Measurements from ENCODE around the gene GPC5.
"Not testable (repeated sequence)": the region's sequence is repeated elsewhere in the genome, so short reads cannot be mapped to it uniquely, and the experiment has no call there.

The GPC5 gene

DNA sequence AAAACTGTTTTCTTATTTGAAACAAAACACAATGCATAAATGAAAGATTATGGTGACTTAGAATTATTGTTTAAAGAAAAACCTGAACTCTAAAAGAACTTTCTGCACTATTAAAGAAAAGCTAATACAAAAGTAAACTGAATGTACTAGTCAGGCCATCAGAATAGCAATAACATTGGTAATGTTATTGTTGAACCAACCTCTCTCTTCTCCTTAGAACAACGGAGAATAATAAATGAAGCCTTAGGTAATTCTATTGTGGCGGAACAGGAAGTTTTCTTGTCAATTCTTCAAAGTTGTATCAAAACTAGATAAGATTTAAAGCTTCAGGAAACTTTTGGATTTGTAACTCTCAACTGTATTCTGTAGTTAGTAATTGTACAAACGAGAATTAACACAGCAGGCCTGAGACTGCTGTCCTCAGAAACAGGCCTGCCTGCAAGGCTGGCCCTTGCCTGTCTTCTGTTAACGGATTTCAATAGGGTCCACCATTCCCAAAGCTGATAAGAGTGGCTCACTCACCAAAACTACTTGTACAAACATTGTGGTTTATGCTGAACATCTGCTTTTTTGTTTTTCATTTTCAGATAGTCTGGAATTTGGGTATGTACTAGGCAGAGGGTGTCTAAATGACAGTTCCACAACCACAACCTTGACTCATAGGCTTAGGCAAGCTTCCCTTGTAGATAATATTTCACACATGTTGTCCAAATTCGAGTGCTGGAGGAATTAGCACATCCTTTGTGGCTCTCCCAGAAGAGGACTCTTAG, 825.8 kb downstream of the GPC5 start:
- FAIRE-seq, result no peak

GRCh38 chr13:92224825-92225224, 826.4 kb downstream of the GPC5 start:
- FAIRE-seq, result no peak

GRCh38 chr13:92225861-92226260, 827.4 kb downstream of the GPC5 start:
- FAIRE-seq, result no peak

GRCh38 chr13:92232871-92233270, 834.5 kb downstream of the GPC5 start:
- no peak for FAIRE-seq

- no peak for FAIRE-seq
These were observed 853.3 kb downstream of the GPC5 start for GRCh38 chr13:92251671-92252210.

- FAIRE-seq, result no peak
These were observed 857.1 kb downstream of the GPC5 start for GRCh38 chr13:92255526-92255925.

GRCh38 chr13:92256211-92256610, 857.8 kb downstream of the GPC5 start:
- no peak for FAIRE-seq

GRCh38 chr13:92259046-92259445, 860.6 kb downstream of the GPC5 start:
- FAIRE-seq, result no peak

DNA sequence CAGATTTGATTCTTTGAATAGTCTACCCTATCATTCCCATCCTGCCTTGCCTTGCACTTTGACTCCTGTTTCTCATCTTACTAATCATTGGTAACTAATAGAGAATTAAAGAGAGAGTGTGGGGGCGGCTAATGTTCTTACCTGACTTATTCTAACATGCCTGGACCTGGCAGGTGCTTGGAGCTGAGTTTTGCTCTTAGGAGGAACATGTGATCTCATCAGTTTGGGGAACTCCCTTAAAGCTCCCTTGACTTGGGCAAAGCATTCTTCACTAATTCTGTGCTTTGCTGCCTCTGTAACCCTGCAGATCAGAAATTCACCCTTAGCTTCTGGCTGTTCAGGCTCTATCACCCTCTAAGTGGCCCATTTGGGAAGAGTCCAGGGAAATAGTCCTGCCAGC, 861.1 kb downstream of the GPC5 start:
- FAIRE-seq, result no peak

GRCh38 chr13:92260363-92260762, 861.9 kb downstream of the GPC5 start:
- FAIRE-seq, result no peak

GRCh38 chr13:92262100-92262788, 863.8 kb downstream of the GPC5 start:
- no peak for FAIRE-seq

DNA sequence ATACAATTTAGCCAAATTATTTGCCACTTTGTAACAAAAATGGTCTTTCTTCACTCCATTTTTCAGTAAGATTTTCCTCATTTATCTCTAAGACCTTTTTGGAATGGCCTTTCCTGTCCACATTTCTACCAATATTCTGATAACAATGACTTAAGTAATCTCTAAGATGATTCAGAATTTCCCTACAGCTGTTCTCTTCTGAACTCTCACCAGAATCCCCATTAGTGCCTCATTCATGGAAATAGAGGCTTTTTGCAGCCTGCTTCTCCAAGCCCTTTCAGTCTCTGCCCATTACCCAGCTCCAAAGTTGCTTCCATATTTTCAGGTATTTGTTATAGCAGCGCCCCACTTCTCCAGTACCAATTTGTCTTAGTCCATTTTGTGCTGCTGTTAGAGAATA, 867.0 kb downstream of the GPC5 start:
- FAIRE-seq, result no peak

DNA sequence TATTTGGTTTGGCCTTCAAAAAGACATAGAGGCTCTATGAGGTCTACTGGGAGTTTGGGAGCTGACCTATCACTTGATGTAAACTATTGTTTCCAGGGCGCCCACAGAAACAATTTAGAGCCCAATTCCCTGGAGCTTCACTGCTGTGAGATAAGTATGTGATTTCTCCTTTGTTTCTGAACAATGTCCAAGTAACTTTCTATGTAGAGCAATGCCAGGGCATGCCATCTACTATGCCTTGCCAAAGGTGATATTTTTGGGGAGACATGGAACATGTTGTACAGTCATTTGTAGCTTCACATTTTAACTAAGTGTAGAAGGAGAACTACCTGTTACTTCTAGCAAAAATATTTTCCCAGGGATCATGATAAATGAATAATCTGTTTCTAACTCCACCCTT, 872.6 kb downstream of the GPC5 start:
- no peak for FAIRE-seq

DNA sequence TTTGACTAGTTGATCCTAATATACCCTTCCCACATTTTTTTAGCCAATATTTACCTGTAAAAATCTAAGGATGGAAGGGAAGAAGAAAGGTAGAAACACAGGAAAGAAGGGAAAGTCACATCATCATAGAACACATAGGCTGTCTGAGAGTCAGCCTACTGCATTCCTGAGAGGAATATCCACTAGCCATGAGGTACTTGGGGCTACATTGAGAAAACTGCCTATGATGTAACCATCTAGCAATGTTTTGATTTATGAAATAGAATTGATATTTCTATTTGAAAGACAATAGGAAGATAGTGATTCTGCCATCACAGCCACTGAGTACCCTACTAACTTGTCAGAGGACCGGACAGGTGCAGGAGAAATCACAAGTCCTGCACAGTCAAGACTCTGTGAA, 873.8 kb downstream of the GPC5 start:
- FAIRE-seq, result no peak

DNA sequence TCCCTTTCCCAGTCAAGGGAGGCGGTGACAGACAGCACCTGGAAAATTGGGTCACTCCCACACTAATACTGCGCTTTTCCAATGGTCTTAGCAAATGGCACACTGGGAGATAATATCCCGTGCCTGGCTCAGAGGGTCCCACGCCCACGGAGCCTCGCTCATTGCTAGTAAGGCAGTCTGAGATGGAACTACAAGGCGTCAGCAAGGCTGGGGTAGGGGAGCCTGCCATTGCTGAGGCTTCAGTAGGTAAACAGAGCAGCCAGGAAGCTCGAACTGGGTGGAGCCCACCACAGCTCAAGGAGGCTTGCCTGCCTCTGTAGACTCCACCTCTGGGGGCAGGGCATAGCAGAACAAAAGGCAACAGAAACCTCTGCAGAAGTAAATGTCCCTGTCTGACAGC, 882.6 kb downstream of the GPC5 start:
- FAIRE-seq, result not testable (repeated sequence)

DNA sequence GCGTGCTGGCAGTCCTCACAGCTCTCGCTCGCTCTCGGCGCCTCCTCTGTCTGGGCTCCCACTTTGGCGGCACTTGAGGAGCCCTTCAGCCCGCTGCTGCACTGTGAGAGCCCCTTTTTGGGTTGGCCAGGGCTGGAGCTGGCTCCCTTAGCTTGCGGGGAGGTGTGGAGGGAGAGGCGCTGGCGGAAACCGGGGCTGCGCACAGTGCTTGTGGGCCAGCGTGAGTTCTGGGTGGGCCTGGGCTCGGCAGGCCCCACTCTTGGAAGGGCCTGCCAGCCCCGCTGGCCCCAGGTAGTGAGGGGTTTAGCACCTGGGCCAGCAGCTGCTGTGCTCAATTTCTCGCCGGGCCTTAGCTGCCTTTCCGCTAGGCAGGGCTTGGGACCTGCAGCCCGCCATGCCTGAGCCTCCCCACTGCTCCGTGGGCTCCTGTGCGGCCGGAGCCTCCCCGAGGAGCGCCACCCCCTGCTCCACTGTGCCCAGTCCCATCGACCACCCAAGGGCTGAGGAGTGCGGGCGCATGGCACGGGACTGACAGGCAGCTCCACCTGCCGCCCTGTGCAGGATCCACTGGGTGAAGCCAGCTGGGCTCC, 892.4 kb downstream of the GPC5 start:
- FAIRE-seq, result not testable (repeated sequence)

- not testable (repeated sequence) for FAIRE-seq
These were observed 896.1 kb downstream of the GPC5 start for GRCh38 chr13:92294533-92294932.

GRCh38 chr13:92296154-92296671, 897.8 kb downstream of the GPC5 start:
- FAIRE-seq, result not testable (repeated sequence)

- no peak for FAIRE-seq
These were observed 899.8 kb downstream of the GPC5 start for GRCh38 chr13:92297971-92298942.

- no peak for FAIRE-seq
These were observed 902.2 kb downstream of the GPC5 start for GRCh38 chr13:92300651-92301050.

- no peak for FAIRE-seq
These were observed 905.0 kb downstream of the GPC5 start for GRCh38 chr13:92303428-92303827.

- FAIRE-seq, result no peak
These were observed 909.3 kb downstream of the GPC5 start for GRCh38 chr13:92307752-92308151.

Measured in islet of Langerhans (tissue), 1 donor.